Activated B cell treated with CpG ODN at 0.5 μM for 24 hours (primary cell): ENCODE results near the gene ARHGAP26. TPM values are rescaled to one million over a fixed set of nuclear protein-coding genes. Genes with fewer than 3 reads are reported as not detected.
A peak's percentile ranks its signal among the peaks of the same experiment; 100 is the strongest.

ENCODE experiments used
- ATAC-seq: fragments of 200-7000 bp; cut with Tn5 transposase; one replicate; pipeline ENCODE4 v1.10.0; 2021; ENCODE audit warnings: low read depth, mild to moderate bottlenecking, moderate library complexity
- CTCF ChIA-PET: fragments of 350-600 bp; sonication (Branson Sonifier 250); formaldehyde crosslinking; loops from one replicate; lab custom pipeline; 2021; ENCODE audit warnings: antibody characterized with exemption; lab: Charles Lee
- POLR2A ChIA-PET: fragments of 350-600 bp; sonication (Branson Sonifier 250); formaldehyde crosslinking; loops from one replicate; lab custom pipeline; 2021; ENCODE audit warnings: antibody characterized with exemption; lab: Charles Lee
- DNase-seq: peaks from one replicate; pipeline ENCODE4 v3.0.0; 2022
- H3K27ac Mint-ChIP-seq: one replicate; pipeline ENCODE4 v1.8.0; 2020; ENCODE audit warnings: mixed read lengths
- H3K27me3 Mint-ChIP-seq: one replicate; pipeline ENCODE4 v1.8.0; 2021; ENCODE audit warnings: mixed read lengths
- H3K36me3 Mint-ChIP-seq: one replicate; pipeline ENCODE4 v1.8.0; 2021; ENCODE audit warnings: low read depth, mixed read lengths
- H3K4me1 Mint-ChIP-seq: one replicate; pipeline ENCODE4 v1.8.0; 2021; ENCODE audit warnings: mixed read lengths
- H3K4me3 Mint-ChIP-seq: one replicate; pipeline ENCODE4 v1.8.0; 2020; ENCODE audit warnings: mild to moderate bottlenecking, mixed read lengths
- H3K9me3 Mint-ChIP-seq: one replicate; pipeline ENCODE4 v1.8.0; 2020; ENCODE audit warnings: mixed read lengths
- CTCF ChIP-seq: fragments of 200-600 bp; IDR thresholded peaks from one replicate; pipeline ENCODE4 v1.8.0; 2022; ENCODE audit warnings: antibody characterized with exemption, mild to moderate bottlenecking
- intact Hi-C: fragments of 100-400 bp; cut with micrococcal nuclease; formaldehyde crosslinking; loops from one replicate; pipeline ENCODE4 v1.15.1; 2024
- total RNA-seq: library from RNA; stranded (reverse); gene quantifications from 2 replicates; pipeline ENCODE4 v1.2.3, GENCODE V29; 2022

ARHGAP26 gene
- total RNA-seq, 1 donor from 2014 or later: 20.9 TPM

GRCh38 chr5:142789206-142789605 is 19.0 kb downstream of the ARHGAP26 start:
- intact Hi-C loops: no loop called here
- no peak overlapping the region for H3K27ac Mint-ChIP-seq
- peaks cover 34% of the 10 kb centered on the region for H3K4me1 Mint-ChIP-seq

DNA sequence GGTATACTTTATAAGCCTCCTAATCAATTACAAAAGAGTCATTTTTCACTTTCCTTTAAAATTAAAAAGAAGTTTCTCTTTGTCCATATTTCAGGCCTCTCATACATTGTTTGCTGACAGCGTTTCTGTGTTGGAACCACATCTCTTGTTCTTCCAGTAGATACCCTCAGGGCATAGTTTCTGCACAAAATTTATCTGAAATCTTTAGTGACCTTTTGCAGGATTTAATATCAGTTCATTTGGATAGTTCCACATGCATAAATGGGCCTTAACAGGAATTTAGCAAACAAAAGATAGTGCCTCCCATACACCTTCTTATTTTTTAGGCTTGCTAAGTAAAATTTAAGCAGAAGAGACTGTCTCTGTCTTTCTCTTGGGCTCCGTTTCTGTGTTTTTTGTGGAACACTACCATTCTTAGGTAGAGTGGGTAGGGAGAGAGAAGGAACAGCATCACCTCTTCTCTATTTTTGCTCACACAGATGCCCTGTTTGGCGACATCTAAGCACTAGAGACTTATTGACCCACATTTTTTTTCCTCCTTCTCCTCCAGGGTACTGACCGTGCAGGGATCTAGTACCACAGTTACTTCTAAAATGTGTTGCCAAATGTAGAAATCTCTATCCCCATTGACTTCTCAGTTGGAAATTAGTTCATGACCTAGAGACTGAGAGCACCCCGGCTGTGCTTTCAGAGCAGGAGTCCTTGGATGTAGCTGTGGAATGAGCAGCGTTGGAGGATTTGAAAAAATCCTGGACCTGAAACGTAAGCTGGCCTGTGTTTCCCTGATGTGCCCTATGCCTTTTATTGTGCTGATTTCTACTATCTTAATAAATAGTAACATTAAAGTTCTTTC is 22.1 kb downstream of the ARHGAP26 start:
- Mint-ChIP-seq H3K27me3 (no peaks in the 10 kb centered on the region), H3K4me1 (peaks cover 55% of the 10 kb centered on the region), H3K36me3 (no peaks in the 10 kb centered on the region), H3K27ac (no peak overlapping the region), H3K9me3 (peaks cover 2% of the 10 kb centered on the region), H3K4me3 (no peak overlapping the region)
- intact Hi-C loops: no loop called here
- DNase-seq (no peak), ATAC-seq (no peak)
- ChIA-PET CTCF (interaction anchor here (1.7 kb wide), 1 partner anchor 44 kb away, joined by 7 read pairs; no protein-coding TSS in a partner anchor), POLR2A (interaction anchor here (0.8 to 1.0 kb wide), 3 partner anchors 20 to 207 kb away, joined by 3 to 4 read pairs (median 4); partner anchors contain the start of gene ARHGAP26)
- no peak for TF ChIP-seq CTCF

More at GRCh38 chr5:142789206-142789605, 19.0 kb downstream of the ARHGAP26 start:
- H3K36me3 Mint-ChIP-seq: no peaks in the 10 kb centered on the region
- no peaks in the 10 kb centered on the region for H3K27me3 Mint-ChIP-seq
- no peaks in the 10 kb centered on the region for H3K9me3 Mint-ChIP-seq
- ATAC-seq: no peak
- CTCF ChIA-PET: no interaction called here
- H3K4me3 Mint-ChIP-seq: no peak overlapping the region
- no peak for DNase-seq
- no peak for TF ChIP-seq CTCF
- POLR2A ChIA-PET: no interaction called here

DNA sequence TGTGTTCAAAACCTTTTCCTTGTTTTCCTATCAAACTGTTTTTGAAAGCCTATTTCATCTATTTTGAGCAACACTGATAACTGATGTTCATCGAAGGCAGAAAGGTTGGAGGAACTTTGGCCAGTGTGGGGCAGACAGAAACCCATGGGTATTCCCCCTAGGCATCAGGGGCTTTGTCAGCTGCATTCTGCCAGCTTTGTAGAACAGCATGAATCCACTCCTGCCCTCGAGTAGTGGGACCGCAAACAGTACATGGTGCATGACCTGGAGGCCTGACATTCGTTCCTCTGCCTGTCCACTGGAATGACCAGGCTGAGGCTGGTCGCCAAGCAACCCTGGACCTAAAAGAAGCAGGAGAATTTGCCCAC is 22.7 kb downstream of the ARHGAP26 start:
- intact Hi-C loops: no loop called here
- H3K4me3 Mint-ChIP-seq: no peak overlapping the region
- ChIA-PET POLR2A (interaction anchor here (0.8 to 1.0 kb wide), 3 partner anchors 21 to 206 kb away, joined by 3 to 4 read pairs (median 4); partner anchors contain the start of gene ARHGAP26), CTCF (interaction anchor here (1.7 kb wide), 1 partner anchor 44 kb away, joined by 7 read pairs; no protein-coding TSS in a partner anchor)
- peak; percentile 31 for ATAC-seq
- DNase-seq: no peak
- H3K27ac Mint-ChIP-seq: no peak overlapping the region
- no peaks in the 10 kb centered on the region for H3K36me3 Mint-ChIP-seq
- no peak for TF ChIP-seq CTCF
- H3K27me3 Mint-ChIP-seq: no peaks in the 10 kb centered on the region
- H3K4me1 Mint-ChIP-seq: peaks cover 60% of the 10 kb centered on the region
- peaks cover 2% of the 10 kb centered on the region for H3K9me3 Mint-ChIP-seq

GRCh38 chr5:142794537-142794936 is 24.4 kb downstream of the ARHGAP26 start:
- H3K4me3 Mint-ChIP-seq: no peak overlapping the region
- intact Hi-C loops: no loop called here
- POLR2A ChIA-PET: interaction anchor here (0.7 to 1.1 kb wide), 2 partner anchors 25 to 51 kb away, joined by 3 read pairs; no protein-coding TSS in a partner anchor
- no peaks in the 10 kb centered on the region for H3K36me3 Mint-ChIP-seq
- ATAC-seq: no peak
- DNase-seq: no peak
- CTCF ChIA-PET: interaction anchor here (0.7 kb wide), 1 partner anchor 51 kb away, joined by 3 read pairs; no protein-coding TSS in a partner anchor
- peak overlapping the region; percentile 87 for H3K27ac Mint-ChIP-seq
- H3K27me3 Mint-ChIP-seq: no peaks in the 10 kb centered on the region
- peaks cover 77% of the 10 kb centered on the region for H3K4me1 Mint-ChIP-seq
- peaks cover 2% of the 10 kb centered on the region for H3K9me3 Mint-ChIP-seq
- TF ChIP-seq CTCF: no peak

DNA sequence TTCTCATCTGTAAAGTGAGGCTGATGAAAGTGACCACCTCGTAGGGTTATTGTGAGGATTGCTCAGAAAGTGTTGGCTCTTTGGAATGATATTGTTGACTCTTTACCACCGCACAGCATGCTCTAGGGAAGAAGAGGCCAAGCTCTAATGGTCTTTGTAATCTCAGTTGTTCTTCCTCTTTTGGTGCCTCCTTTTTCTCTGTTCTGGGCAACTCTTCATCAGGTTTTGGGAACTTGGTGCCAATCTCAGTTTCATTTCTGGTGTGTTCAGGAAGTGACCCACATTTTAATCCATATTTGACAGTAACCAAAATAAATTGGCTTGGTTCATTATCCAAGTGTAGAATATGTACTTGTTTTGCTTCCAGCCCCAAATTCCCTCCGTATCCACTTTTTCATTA is 25.1 kb downstream of the ARHGAP26 start:
- ChIA-PET POLR2A (interaction anchor here (0.7 to 1.1 kb wide), 2 partner anchors 26 to 50 kb away, joined by 3 read pairs; no protein-coding TSS in a partner anchor), CTCF (no interaction called here)
- TF ChIP-seq CTCF: no peak
- H3K4me3 Mint-ChIP-seq: peak overlapping the region; percentile 33
- peaks cover 81% of the 10 kb centered on the region for H3K4me1 Mint-ChIP-seq
- H3K27me3 Mint-ChIP-seq: no peaks in the 10 kb centered on the region
- DNase-seq: no peak
- ATAC-seq: peak; percentile 79
- no peaks in the 10 kb centered on the region for H3K36me3 Mint-ChIP-seq
- intact Hi-C loops: loop anchor here (1.0 kb wide), 2 partner anchors 12 to 25 kb away; partner anchors contain the start of gene ARHGAP26
- peak overlapping the region; percentile 87 for H3K27ac Mint-ChIP-seq
- peaks cover 2% of the 10 kb centered on the region for H3K9me3 Mint-ChIP-seq
